SKM-1 treated with dmso at 0.1 percent for 144 hours (cell line): ENCODE measurements around the gene FCHO1.
A peak's percentile ranks its signal among the peaks of the same experiment; 100 is the strongest.
"Not testable (repeated sequence)": the region's sequence is repeated elsewhere in the genome, so short reads cannot be mapped to it uniquely, and the experiment has no call there.

ENCODE experiments used
- DNase-seq: peaks from one replicate; lab custom pipeline; 2025; ENCODE audit not compliant: unreplicated experiment; lab: John Stamatoyannopoulos, UW

Gene FCHO1

DNA sequence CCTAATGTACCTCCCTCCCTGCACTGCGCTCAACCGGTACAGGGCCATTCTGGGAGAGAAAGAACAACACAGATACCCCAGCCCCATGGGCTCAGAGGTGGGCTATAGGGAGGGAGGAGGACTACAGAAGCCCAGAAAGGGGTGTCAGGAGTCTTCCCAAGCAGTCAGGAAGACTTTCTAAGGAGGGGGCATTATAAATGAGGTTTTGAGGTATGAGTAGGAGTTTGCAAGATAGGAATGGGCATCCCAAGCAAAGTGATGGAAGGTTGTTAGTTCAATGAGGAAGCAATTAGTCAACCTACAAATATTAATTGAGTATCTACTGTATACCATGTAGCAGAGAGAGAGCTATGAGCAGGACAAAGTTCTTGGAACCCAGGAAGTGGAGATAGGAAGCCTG lies 37.4 kb downstream of the FCHO1 start:
- no peak for DNase-seq

DNA sequence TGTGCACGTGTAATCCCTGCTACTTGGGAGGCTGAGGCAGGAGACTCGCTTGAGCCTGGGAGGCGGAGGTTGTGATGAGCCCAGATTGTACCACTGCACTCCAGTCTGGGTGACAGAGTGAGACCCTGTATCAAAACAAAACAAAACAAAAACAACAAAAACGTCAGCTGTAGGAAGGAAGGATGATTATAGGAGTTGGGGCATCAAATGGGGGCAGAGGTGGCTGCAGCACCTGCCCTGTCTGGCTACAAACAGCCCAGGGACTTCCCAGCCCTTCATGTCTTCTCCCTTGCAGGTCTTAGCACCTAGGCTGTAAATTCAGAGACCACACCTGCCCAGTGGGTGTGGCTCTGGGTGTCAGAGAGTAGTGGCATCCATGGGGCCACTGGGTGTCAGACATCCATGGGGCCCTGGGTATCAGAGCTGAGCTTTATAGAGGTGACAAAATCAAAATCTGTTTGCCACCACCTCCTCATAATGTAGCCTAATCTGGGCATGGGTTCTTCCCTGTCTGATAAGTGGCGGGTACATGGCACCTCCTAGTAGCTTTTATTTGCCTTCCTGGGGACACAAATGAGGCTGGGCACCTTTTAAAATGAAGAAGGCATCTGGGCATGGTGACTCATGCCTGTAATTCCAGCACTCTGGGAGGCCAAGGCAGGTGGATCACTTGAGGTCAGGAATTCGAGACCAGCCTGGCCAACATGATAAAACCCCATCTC lies 38.9 kb downstream of the FCHO1 start:
- DNase-seq: no peak

DNA sequence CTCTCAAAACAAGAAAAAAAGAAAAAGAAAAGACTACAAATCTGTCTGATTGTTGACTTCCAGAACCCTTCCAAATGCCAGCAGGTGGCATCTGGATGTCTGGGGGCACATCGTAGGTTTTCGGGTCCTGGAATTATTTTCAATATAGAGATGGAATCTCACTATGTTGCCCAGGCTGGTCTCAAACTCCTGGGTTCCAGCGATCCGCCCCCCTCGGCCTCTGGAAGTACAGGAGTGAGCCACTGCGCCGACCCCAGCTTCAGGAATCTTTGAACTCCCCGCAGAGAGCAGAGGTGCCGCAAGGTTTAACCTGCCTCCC lies 43.1 kb downstream of the FCHO1 start:
- DNase-seq: no peak

DNA sequence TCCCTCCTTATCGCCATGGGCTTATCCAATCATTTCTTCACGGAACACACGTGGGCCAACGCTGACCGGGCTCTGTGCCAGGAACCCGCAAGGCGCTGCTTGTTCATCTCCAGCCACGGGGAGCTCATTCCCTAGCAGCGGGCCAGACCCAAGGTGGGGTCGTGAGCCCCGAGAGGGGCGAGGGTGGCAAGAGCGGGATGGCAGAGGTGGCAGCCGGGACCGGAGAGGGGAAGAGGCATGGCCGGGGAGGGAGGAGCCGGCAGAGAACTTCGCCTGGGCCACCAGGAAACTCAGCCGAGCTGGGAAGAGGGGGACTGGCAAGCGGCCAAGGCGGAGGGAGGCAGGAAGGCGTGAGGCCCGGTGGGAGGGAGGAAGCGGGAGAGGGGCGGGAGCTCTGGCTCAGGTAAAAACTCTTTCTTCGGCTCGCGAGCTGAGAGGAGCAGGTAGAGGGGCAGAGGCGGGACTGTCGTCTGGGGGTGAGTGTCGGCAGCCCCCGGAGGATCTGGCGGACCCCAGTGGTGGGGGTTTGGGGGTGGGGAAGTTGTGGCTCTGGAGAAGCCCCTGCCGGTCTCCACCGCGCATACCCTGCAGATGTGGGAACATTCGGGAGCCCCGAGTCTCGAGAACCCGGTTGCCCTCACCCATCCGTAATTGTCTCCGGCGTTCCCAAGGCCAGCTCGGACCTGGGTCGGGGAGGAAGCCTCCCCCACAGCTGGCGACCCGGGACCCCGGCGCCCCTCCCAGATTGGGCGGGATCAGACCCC lies 43.6 kb downstream of the FCHO1 start, which contains the start of gene B3GNT3:
TSS of gene B3GNT3 (plus strand) at position 408 of the 764 bp plus-strand sequence. CDS start 12,670 bp downstream, outside the sequence.
- DNase-seq: no peak

DNA sequence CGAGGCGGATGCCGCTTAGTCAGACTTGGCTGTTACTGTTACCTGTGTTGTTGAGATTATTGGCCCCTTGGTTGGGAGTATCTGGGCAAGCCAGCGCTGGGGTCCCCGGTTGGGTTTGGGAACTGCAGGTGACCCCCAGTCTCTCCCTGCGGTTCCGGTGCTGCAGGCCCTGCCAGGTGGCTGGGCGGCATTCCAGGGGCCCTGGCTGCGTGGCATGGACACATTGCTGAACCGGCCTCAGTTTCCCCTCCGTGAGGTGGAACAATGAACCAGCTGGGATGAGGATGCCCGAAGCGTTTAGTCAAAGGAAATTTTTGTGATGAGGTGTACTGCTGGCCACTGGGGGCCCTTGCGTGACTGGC lies 44.2 kb downstream of the FCHO1 start:
- DNase-seq: no peak

DNA sequence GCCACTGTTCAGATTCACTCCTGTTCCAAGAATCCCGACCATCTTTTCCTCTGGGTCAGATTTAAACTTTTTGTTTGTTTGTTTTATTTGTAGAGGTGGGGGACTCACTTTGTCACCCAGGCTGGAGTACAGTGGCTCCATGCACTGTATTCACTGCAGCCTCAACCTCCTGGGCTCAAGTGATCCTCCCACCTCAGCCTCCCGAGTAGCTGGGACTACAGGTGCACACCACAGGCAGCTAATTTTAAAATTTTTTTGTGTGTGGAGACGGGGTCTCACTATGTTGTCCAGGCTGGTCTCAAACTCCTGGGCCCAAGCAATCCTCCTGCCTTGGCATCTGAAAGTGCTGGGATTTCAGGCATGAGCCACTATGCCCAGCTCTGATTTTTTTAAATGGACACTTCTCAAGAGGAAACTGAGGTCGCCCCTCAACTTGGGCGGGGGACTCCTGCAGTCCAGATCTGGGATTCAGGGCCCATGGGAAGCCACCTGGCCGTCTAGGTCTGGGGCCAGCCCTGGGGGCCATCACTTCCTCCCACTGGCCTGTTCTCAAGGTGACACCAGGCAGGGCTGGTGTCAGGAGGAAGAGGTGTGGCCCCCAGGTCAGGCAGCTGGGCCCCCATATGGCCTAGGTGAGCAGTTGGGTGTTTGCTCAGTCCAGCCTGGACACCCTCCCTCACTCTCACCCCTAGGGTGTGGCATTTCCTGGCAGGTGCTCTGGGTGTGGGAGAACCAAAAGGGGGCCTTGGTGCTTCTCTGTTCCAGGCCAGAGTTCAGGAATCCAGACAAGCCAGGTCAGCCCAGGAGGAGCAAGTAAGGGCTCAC lies 44.9 kb downstream of the FCHO1 start:
- no peak for DNase-seq

DNA sequence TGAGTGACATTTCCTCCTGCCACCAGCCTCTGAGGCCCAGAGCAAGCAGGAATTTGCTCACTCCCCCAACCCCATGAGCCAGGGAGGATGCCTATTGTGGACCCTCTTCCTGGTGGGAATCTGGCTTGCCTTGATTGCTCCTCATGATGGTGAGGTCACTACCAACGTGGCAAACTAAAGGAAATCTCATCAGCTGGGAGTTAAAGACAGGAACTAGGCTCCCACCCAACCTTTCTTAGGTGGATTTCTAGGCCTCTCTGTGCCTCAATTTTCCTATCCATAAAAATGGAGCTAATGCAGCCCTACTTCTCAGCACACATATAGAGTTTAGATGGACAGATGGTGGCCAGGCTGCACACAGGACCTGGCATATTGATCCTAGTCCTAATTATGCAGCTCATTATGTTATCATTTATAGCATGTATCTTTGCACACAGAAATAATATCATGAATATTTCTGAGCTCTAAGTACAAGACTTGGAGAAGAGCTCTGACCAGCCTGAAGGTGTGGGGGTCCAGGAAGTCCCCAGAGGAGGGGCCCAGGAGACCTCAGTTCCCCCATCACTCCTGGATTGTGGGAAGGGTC lies 45.7 kb downstream of the FCHO1 start:
- DNase-seq: no peak

DNA sequence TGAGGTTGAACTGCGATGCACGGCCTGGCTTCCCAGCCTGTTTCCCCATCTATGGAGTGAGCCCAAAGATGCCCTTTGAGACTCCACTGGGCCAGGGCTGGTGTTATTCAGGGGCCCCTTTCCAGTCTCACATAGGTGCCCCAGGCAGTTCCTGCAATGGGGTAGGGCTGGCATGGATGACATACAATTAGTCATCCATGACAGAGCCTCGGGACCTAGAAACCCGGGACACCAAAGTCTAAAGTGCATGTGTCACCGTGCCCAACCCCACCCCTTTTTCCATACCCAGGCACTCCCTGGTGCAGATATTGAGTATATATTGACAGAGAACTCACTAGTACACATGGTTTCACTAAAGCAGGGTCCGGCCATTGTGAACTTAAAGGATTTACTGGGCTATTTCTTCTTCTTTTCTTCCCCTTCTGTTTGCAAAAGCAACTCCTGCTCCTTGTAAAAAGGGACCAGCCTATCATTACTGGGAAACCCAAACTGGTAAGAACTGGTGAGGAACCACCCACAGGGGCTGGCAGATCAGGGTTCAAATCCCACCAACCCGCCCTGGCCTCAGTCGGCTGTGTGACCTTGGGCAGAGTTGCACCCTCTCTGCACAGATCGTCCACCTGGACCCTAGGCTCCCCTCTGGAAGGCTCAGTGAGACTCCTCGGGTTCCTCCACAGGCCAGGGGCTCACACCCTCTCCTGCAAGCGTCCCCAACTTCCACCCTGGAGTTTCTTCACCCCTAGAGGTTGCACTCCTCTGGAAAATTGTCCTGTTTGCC lies 46.3 kb downstream of the FCHO1 start:
- DNase-seq: no peak

DNA sequence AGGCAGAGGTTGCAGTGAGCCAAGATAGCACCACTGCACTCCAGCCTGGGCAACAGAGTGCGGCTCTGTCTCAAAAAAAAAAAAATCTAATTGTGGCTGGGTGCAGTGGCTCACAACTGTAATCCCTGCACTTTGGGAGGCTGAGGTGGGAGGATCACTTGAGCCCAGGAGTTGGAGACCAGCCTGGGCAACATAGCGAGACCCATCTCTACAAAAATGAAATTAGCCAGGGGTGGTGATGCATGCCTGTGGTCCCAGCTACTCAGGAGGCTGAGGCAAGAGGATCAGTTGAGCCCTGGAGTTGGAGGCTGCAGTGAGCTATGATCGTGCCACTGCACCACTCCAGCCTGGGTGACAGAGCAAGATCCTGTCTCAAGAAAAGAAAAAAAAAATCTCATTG lies 47.3 kb downstream of the FCHO1 start:
- not testable (repeated sequence) for DNase-seq

DNA sequence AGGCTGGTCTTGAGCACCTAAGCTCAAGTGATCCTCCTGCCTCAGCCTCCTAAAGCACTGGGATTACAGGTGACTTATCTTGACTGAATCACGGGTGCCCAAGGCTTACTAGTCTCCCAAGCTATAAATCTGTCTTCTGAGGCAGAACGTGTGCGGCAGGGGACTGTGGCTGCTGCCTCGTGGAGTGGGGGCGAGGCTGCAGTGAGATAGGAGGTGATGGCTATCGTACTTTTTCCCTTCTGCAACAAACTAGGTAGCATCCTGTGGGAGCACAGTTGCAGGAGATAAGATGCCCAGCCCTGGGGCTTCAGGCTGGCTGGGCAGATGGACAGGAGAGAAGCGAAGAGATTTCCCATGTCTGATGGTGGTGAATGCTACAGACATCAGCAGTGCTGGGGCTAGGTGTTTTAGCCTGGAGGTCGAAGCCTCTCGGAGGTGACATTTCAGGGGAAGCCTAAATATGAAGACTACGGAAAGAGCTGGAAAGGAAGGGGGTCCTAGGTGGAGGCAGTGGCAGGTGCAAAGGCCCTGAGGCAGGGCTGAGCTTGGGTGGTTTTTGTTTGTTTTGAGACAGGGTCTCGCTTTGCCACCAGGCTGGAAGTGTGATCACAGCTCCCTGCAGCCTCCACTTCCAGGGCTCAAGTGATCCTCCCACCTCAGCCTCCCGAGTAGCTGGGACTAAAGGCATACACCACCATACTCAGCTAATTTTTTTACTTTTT lies 51.0 kb downstream of the FCHO1 start:
- no peak for DNase-seq

DNA sequence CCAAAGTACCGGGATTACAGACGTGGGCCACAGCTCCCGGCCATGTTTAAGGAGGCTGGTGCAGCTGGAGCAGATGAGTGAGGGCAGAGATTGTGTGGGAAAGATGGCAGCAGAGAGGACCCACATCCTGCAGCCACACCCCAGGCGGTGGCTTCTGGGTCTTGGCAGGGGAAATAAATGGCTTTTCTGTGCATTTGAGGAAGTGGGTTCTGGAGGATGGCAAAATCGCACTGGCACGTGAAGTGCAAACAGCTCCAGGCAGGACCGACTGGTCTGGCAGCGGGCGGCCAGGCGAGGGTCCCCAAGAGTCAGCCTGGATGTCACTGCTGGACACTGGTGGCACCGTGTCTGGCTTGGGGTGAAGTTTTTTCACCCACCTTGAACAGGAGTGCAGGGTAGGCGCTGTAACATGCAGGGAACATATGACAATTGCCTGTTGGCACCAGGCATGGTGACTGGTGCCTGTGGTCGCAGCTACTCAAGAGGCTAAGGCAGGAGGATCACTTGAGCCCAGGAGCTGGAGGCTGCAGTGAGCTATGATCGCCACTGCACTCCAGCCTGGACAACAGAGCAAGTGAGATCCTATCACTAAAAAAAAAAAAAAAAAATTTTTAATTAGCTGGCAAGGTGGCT lies 52.1 kb downstream of the FCHO1 start:
- peak; percentile 54 for DNase-seq

DNA sequence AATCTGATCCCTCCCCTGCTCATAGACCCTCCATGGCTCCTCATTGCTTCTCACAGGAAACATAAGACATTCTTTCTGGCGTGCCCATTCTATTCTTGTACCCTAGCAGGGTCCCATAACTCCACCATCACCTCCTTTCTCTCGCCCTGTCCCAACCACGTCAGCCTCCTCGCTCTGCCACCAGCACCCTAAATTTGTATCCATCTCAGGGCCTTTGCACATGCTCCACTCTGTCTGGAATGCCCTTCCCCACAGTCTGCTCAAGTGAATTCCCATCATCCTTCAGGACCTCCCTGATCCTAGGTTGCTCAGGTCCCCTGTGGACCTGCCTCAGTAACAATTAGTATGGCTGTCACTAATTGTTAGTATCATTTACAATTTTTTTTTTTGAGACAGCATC lies 54.1 kb downstream of the FCHO1 start:
- no peak for DNase-seq

DNA sequence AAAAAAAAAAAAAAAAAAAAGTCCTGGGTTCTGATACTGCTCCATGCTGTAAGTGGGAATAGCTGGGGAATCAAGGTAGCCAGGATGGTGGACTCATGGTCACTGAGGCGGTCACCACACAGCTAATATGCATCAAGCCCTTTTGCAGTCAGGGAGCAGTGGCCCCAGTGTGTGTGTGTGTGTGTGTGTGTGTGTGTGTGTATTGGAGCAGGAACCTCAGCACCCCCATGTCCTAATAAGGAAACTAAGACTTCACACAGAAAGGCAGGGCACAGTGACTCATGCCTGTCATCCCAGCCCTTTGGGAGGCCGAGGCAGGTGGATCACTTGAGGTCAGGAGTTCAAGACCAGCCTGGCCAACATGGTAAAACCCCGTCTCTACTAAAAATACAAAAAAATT lies 55.7 kb downstream of the FCHO1 start:
- no peak for DNase-seq

DNA sequence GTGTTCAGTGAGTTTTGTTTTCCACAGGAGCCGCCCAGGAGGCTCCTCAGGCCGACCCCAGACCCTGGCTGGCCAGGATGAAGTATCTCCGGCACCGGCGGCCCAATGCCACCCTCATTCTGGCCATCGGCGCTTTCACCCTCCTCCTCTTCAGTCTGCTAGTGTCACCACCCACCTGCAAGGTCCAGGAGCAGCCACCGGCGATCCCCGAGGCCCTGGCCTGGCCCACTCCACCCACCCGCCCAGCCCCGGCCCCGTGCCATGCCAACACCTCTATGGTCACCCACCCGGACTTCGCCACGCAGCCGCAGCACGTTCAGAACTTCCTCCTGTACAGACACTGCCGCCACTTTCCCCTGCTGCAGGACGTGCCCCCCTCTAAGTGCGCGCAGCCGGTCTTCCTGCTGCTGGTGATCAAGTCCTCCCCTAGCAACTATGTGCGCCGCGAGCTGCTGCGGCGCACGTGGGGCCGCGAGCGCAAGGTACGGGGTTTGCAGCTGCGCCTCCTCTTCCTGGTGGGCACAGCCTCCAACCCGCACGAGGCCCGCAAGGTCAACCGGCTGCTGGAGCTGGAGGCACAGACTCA lies 56.5 kb downstream of the FCHO1 start:
- no peak for DNase-seq

DNA sequence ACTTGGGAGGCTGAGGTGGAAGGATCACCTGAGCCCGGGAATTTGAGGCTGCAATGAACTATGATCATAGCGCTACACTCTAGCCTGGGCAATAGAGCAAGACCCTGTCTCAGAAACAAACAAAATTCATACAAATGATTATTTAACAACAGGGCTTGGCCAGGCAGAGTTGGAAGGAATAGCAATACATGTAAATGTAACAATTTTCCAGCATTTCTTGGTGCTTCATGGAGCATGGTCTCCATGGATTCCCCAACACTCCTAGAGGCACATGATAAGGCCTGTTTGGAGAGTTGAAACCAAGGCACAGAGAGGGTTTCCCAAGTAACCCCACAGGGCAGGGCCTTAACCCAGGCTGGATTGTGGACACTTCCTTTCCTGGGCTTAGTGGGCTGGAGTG lies 59.8 kb downstream of the FCHO1 start:
- DNase-seq: no peak

DNA sequence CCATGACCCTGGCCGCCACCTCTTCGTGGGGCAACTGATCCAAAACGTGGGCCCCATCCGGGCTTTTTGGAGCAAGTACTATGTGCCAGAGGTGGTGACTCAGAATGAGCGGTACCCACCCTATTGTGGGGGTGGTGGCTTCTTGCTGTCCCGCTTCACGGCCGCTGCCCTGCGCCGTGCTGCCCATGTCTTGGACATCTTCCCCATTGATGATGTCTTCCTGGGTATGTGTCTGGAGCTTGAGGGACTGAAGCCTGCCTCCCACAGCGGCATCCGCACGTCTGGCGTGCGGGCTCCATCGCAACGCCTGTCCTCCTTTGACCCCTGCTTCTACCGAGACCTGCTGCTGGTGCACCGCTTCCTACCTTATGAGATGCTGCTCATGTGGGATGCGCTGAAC lies 60.4 kb downstream of the FCHO1 start:
- no peak for DNase-seq

DNA sequence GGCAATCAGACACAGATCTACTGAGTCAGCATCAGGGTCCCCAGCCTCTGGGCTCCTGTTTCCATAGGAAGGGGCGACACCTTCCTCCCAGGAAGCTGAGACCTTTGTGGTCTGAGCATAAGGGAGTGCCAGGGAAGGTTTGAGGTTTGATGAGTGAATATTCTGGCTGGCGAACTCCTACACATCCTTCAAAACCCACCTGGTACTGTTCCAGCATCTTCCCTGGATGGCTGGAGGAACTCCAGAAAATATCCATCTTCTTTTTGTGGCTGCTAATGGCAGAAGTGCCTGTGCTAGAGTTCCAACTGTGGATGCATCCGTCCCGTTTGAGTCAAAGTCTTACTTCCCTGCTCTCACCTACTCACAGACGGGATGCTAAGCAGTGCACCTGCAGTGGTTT lies 60.8 kb downstream of the FCHO1 start:
- no peak for DNase-seq

DNA sequence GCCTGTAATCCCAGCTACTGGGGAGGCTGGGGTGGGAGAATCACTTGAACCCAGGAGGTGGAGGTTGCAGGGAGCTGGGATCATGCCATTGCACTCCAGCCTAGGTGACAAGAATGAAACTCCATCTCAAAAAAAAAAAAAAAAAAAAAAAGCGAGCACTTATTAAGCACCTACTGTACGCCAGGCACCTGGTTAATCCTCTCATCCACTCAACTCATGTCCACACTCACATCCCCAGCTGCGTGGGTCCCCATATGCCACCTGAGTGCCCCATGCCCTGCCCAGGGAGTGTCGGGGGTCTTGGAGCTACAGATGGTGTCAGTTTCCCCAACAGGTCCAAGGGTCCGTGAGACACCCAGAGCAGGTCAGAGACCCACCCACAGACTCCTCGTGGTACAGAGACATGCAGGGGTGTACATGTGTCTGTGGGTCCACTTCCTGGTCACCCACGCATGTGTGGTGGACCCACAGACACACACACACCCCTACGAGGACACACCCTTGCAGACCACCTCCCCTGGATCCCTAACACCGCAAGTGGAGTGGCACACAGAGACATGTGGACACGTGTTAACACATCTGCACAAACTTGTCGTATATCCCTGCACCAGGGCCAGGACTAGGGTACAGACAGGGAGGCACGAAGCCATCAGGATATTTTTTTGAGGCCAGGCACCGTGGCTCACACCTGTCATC lies 66.5 kb downstream of the FCHO1 start:
- DNase-seq: no peak

DNA sequence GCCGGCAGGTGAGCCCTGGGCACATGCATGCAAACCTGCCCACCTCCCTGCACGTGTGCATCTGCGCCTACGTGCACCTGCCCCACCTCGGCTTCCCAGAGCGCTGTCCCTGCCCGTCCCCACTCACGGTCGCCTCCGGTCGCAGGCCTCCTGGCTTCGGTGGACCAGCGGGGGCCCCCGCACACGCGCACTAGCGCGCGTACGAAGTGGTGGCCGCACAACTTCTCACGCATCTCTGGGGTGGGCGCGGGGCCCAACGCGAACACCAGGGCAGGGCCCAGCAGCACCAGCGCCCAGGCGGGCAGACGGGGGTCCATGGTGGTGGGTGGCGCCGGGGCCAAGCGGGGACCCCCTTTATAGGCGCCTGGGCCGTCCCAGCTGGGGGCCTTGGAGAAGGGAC lies 69.9 kb downstream of the FCHO1 start, which contains the start of gene INSL3:
TSS of gene INSL3 (minus strand) at position 330 of the 400 bp plus-strand sequence. CDS start at position 317, 13 bp downstream.
- no peak for DNase-seq
